GM23248 (cell line): ENCODE data around the gene CACNA1C.

Experiments used
- EZH2 ChIP-seq: fragments of 200-600 bp; sonication (generic); IDR thresholded peaks from 2 replicates; pipeline ENCODE4 v1.6.1; 2018; ENCODE audit warnings: antibody characterized with exemption, mild to moderate bottlenecking; ENCODE audit not compliant: insufficient read depth, poor library complexity, severe bottlenecking
- EZH2phosphoT487 ChIP-seq: fragments of 200-600 bp; sonication (generic); IDR thresholded peaks from 2 replicates; pipeline ENCODE4 v1.6.1; 2018; ENCODE audit warnings: antibody characterized with exemption, moderate library complexity, mild to moderate bottlenecking, low read depth; ENCODE audit not compliant: insufficient read depth

- no peak for TF ChIP-seq EZH2
- TF ChIP-seq EZH2phosphoT487, result no peak
These were observed 564.6 kb downstream of the CACNA1C start for GRCh38 chr12:2617365-2617764.
